HUES6 (cell line): ENCODE measurements around the gene NOL9.

Experiments used
- H3K27ac ChIP-seq: 2 replicates; pipeline ENCODE4 v1.7.0; 2013; ENCODE audit warnings: low read depth, mild to moderate bottlenecking, low read length, inconsistent platforms
- H3K27me3 ChIP-seq: 2 replicates; pipeline ENCODE4 v1.6.1; 2013; ENCODE audit warnings: low read length; ENCODE audit not compliant: control insufficient read depth, insufficient read depth
- H3K36me3 ChIP-seq: 2 replicates; pipeline ENCODE4 v1.6.1; 2013; ENCODE audit warnings: low read length; ENCODE audit not compliant: control insufficient read depth, insufficient read depth
- H3K4me1 ChIP-seq: 2 replicates; pipeline ENCODE4 v1.6.1; 2013; ENCODE audit warnings: low read length; ENCODE audit not compliant: control insufficient read depth, insufficient read depth
- H3K4me3 ChIP-seq: 2 replicates; pipeline ENCODE4 v1.5.1; 2013; ENCODE audit warnings: low read depth, low read length
- H3K9ac ChIP-seq: one replicate; pipeline ENCODE4 v1.6.1; 2013; ENCODE audit warnings: mild to moderate bottlenecking, low read length
- H3K9me3 ChIP-seq: 2 replicates; pipeline ENCODE4 v1.6.1; 2013; ENCODE audit warnings: low read depth, low read length; ENCODE audit not compliant: control insufficient read depth, insufficient read depth

Gene NOL9

GRCh38 chr1:6491480-6491962 is 62.8 kb downstream of the NOL9 start, which contains the start of gene PLEKHG5:
TSS of gene PLEKHG5 (minus strand) at chr1:6491667. CDS start at chr1:6477571, 14,096 bp downstream.
- Histone ChIP-seq H3K4me1 (peaks cover 47% of the 10 kb centered on the region), H3K9ac (peak within 1 kb of the TSS; percentile 76), H3K4me3 (peak within 1 kb of the TSS; percentile 85), H3K36me3 (no peaks in the 10 kb centered on the region), H3K27me3 (peaks cover 9% of the 10 kb centered on the region), H3K9me3 (no peaks in the 10 kb centered on the region), H3K27ac (peak within 1 kb of the TSS; percentile 64)

DNA sequence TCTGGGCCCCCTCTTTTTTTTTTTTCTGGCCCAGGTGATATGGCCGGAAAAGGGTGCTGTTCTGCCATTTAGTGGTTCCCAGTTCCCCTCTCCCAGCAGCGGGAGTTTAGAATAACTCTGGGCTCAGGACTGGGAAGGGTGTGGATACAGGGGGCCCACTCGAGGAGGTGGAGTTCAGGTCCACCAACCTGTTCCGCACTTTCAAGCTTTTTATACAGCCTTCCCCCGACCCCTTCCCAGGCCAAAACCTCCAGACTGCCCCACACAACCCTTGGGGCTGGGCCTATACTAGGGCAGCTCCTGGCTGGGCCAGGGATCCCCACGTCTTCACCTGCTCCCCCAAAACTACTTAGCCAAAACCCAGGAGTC is 63.2 kb downstream of the NOL9 start:
- no peaks in the 10 kb centered on the region for H3K9me3 ChIP-seq
- H3K27ac ChIP-seq = peak overlapping the region; percentile 64
- no peaks in the 10 kb centered on the region for H3K36me3 ChIP-seq
- H3K4me3 ChIP-seq = peak overlapping the region; percentile 85
- peak overlapping the region; percentile 76 for H3K9ac ChIP-seq
- H3K27me3 ChIP-seq = peaks cover 7% of the 10 kb centered on the region
- H3K4me1 ChIP-seq = peaks cover 46% of the 10 kb centered on the region

- Histone ChIP-seq H3K36me3 (no peaks in the 10 kb centered on the region), H3K27me3 (peaks cover 5% of the 10 kb centered on the region; the same call in 1 of the 2 replicates), H3K4me3 (peak overlapping the region; percentile 85), H3K9me3 (no peaks in the 10 kb centered on the region), H3K27ac (peak overlapping the region; percentile 64), H3K9ac (peak overlapping the region; percentile 76), H3K4me1 (peaks cover 41% of the 10 kb centered on the region)
Measured at GRCh38 chr1:6490181-6491080, 63.9 kb downstream of the NOL9 start.

GRCh38 chr1:6489799-6490180 is 64.5 kb downstream of the NOL9 start:
- Histone ChIP-seq H3K9me3 (no peaks in the 10 kb centered on the region), H3K4me1 (peaks cover 38% of the 10 kb centered on the region), H3K9ac (peak overlapping the region; percentile 76), H3K27me3 (peaks cover 8% of the 10 kb centered on the region; the same call in 1 of the 2 replicates), H3K36me3 (no peaks in the 10 kb centered on the region), H3K4me3 (peak overlapping the region; percentile 85), H3K27ac (peak overlapping the region; percentile 64; the same call in 1 of the 2 replicates)

DNA sequence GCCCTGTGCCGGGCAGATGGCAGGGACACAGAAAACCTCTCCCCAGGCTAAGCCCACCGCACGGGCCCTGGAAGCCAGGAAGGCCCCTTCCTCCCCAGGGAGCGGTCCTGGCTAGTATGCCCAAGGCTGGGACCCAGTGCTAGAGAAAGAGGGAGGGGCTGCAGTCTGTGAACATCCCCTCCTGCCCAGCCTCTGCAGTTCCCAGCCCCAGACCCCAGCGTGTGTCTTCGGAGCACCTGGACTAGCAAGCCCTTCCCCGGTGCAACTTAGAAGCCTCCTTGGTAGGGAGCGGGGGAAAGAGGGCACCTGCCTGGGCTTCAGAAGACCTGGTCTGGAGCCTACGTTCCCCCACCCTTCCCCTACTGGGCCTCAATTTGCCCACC is 64.9 kb downstream of the NOL9 start:
- no peaks in the 10 kb centered on the region for H3K9me3 ChIP-seq
- H3K36me3 ChIP-seq = no peaks in the 10 kb centered on the region
- no peak overlapping the region for H3K27ac ChIP-seq
- no peak overlapping the region for H3K9ac ChIP-seq
- H3K4me3 ChIP-seq = peak overlapping the region; percentile 85; the same call in 1 of the 2 replicates
- H3K27me3 ChIP-seq = peaks cover 12% of the 10 kb centered on the region; the same call in 1 of the 2 replicates
- peaks cover 39% of the 10 kb centered on the region for H3K4me1 ChIP-seq

DNA sequence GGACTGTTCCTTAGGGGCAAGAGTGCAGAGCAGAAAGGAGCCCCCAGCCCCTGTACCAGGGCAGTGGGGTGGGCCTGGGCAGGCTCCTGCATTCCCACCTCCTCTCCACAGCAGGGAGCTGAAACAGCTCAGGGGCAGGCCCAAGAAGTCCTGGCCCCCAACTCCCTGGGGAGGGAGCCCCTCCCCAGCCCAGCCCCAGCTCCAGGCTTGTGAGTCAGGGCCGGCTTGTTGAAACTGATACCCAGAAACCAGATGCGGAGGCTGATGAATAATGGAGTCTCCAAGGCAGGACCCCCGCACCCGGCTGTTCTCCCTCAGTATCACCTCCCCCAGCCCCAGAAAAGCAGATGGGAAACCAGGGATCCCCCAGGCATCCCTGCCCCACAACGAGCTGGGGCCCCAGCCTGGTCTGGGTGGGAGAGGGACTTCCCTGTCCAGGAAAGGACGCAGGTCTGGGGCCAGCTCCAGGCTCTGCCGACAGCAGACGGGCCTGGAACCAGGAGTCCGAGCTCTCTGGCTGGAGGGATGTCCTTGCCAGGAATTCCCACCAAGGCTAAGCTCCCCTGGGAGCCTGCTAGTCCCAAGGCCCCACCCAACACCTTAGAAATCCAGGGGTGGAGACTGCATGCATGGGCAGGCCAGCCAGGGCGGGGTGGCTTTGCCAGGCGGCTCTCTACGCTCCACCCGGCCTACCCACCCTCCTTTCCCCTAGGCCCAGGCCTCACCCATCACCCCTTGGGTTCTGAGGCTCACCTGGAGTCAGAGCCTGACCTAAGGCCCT is 65.5 kb downstream of the NOL9 start:
- no peak overlapping the region for H3K9ac ChIP-seq
- no peaks in the 10 kb centered on the region for H3K9me3 ChIP-seq
- no peaks in the 10 kb centered on the region for H3K36me3 ChIP-seq
- no peak overlapping the region for H3K27ac ChIP-seq
- H3K4me3 ChIP-seq = no peak overlapping the region
- peaks cover 40% of the 10 kb centered on the region for H3K4me1 ChIP-seq
- H3K27me3 ChIP-seq = peaks cover 17% of the 10 kb centered on the region; the same call in 1 of the 2 replicates

DNA sequence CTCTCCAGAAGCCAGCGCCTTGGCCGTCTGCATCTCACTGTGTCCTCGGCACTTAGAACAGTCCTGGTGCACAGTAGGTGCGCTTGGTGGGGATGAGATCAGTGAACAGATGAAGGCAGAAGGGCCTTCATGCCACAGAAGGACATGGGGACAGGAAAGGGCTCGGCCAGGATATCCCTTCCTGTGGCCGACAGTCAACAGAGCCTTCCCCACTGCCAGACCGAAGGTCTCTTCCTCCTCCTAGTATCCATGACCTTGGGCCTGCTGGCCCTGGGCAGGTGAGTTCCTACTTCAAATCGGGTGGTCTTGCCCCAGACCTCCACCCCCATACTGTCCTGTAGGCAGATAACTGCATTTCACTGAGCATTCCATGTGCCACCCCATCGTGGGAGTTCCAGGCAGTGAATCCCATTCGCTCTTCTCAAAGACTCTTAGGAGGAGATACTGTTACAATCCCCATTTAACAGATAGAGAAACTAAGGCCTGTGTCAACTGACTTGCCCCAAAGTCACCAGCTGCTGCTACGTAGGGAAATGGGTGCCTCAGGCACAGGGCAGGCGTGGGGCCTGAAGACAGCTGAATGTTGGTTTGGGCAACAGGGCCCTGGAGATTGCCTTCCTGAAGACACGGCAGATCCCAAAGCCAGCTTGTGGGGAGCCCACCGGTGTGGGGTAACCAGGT is 66.4 kb downstream of the NOL9 start:
- Histone ChIP-seq H3K9ac (no peak overlapping the region), H3K4me1 (peaks cover 40% of the 10 kb centered on the region), H3K27ac (no peak overlapping the region), H3K36me3 (no peaks in the 10 kb centered on the region), H3K27me3 (peaks cover 17% of the 10 kb centered on the region; the same call in 1 of the 2 replicates), H3K9me3 (no peaks in the 10 kb centered on the region), H3K4me3 (no peak overlapping the region)

DNA sequence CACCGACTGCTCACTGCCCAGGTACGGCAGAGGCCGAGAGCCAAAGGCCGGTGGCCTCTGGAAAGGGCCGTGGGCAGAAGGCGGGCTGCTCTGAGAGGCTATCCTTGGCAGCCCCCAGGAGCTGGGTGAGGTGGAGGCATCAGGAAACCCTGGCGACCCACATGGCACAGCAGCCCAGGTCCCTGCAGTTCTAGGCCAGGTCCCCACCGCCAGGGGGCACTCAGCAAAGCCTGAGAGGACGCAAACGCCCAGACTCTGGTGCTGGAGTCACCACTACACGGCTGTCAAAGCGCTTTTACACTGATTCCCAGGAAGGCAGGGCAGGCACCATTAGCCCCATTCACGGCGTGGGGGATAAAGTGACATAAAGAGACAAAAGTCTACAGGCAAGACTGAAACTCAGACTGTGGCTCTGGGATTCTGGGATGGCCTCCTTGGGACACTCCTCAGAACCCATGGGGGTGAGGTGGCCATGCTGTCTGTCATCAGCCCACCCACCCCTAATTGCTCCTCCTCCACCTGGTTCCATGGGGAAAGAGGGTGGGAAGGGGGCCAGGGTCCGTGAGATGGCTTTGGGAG is 67.8 kb downstream of the NOL9 start:
- H3K27me3 ChIP-seq = peaks cover 17% of the 10 kb centered on the region; the same call in 1 of the 2 replicates
- no peaks in the 10 kb centered on the region for H3K36me3 ChIP-seq
- H3K27ac ChIP-seq = no peak overlapping the region
- H3K9me3 ChIP-seq = no peaks in the 10 kb centered on the region
- peak overlapping the region; percentile 48 for H3K4me3 ChIP-seq
- peaks cover 30% of the 10 kb centered on the region for H3K4me1 ChIP-seq
- H3K9ac ChIP-seq = no peak overlapping the region

DNA sequence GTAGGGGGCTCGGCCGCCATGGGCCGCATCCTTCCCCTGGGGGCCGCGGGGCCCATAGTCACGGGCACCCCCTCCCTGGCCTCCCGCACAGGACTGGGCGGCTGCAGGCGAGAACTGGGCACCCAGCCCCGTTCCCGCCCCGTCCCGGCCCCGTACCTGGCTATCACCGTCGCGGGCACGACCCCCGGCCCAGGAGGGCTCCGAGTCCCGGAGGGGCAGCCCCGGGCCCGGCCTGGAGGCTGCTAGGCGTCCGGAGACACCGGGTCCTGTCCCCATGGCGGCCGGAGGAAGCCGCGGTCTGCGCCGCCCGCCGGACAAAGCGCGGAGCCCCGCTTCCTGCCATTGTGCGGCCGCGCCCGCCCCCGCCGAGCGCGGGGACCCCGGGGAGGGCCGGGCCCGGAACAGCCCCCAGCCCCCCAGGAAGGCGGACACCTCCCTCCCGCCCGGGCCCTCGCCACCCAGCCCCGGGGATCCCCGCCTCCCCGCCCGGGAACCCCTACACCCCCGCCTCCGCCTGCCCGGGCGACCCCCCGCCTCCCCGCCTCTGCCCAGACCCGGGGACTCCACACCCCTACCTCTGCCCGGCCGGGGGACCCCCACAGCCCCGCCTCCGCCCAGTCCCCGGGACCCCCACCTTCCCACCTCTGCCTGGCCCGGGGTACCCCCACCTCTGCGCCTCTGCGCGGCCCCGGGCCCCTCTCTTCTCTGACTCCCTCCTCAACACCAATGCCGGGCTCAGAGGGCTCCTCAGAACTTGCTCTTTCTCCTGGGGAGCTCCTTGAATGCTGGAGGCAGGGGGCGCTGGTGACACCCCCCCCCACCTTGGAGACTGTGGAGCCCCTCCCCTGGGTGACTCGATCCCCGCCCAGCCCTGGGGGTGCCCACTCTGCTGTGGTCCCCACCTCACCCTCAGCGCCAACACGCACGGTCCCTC is 68.9 kb downstream of the NOL9 start:
- Histone ChIP-seq H3K4me1 (peaks cover 25% of the 10 kb centered on the region), H3K27ac (no peak overlapping the region), H3K4me3 (peak overlapping the region; percentile 66), H3K9me3 (no peaks in the 10 kb centered on the region), H3K36me3 (no peaks in the 10 kb centered on the region), H3K9ac (peak overlapping the region; percentile 54), H3K27me3 (peaks cover 17% of the 10 kb centered on the region; the same call in 1 of the 2 replicates)
